WTC11 (cell line): Measurements from ENCODE around the gene URB1. TPM values are rescaled to one million over a fixed set of nuclear protein-coding genes. Genes with fewer than 3 reads are reported as not detected.

Source experiments
- ATAC-seq: fragments of 200-7000 bp; cut with Tn5 transposase; 2 replicates; pipeline ENCODE4 v1.10.0; 2021; ENCODE audit warnings: mild to moderate bottlenecking, moderate library complexity
- CTCF ChIA-PET: fragments of 300-600 bp; sonication (Branson Sonifier 250); formaldehyde crosslinking; loops from one replicate; lab custom pipeline; 2021; ENCODE audit warnings: antibody characterized with exemption; lab: Charles Lee
- POLR2A ChIA-PET: fragments of 350-600 bp; sonication (Branson Sonifier 250); formaldehyde crosslinking; loops from one replicate; lab custom pipeline; 2021; ENCODE audit warnings: antibody characterized with exemption; lab: Charles Lee
- DNase-seq: peaks from one replicate; pipeline ENCODE4 v3.0.0; 2021; ENCODE audit warnings: low spot score
- H3K27ac Mint-ChIP-seq: 2 replicates; pipeline ENCODE4 v1.8.0; 2021; ENCODE audit warnings: mixed read lengths
- H3K27me3 Mint-ChIP-seq: 2 replicates; pipeline ENCODE4 v1.8.0; 2021; ENCODE audit warnings: low read depth, mild to moderate bottlenecking, moderate library complexity, mixed read lengths
- H3K36me3 Mint-ChIP-seq: 2 replicates; pipeline ENCODE4 v1.8.0; 2021; ENCODE audit warnings: mixed read lengths
- H3K4me1 Mint-ChIP-seq: 2 replicates; pipeline ENCODE4 v1.8.0; 2022; ENCODE audit warnings: mixed read lengths
- H3K4me3 Mint-ChIP-seq: 2 replicates; pipeline ENCODE4 v1.8.0; 2021; ENCODE audit warnings: mild to moderate bottlenecking, moderate library complexity, mixed read lengths
- H3K9me3 Mint-ChIP-seq: 2 replicates; pipeline ENCODE4 v1.8.0; 2021; ENCODE audit warnings: mixed read lengths
- ATF1 ChIP-seq: sonication (generic); formaldehyde crosslinking; IDR thresholded peaks from 2 replicates; pipeline ENCODE4 v1.8.1; 2023; ENCODE audit warnings: mild to moderate bottlenecking, moderate library complexity, missing genetic modification reagents
- KAT7 ChIP-seq: sonication (generic); formaldehyde crosslinking; IDR thresholded peaks from 2 replicates; pipeline ENCODE4 v1.8.1; 2023; ENCODE audit warnings: missing genetic modification reagents, mild to moderate bottlenecking, borderline replicate concordance
- NFATC4 ChIP-seq: fragments of 250-450 bp; sonication (Bioruptor Pico); IDR thresholded peaks from 2 replicates; pipeline ENCODE4 v1.9.0; 2021; ENCODE audit warnings: mild to moderate bottlenecking
- PRRX2 ChIP-seq: fragments of 250-450 bp; sonication (Bioruptor Pico); IDR thresholded peaks from 2 replicates; pipeline ENCODE4 v1.8.0; 2021; ENCODE audit warnings: mild to moderate bottlenecking
- RELA ChIP-seq: sonication (generic); formaldehyde crosslinking; IDR thresholded peaks from 2 replicates; pipeline ENCODE4 v1.8.1; 2022; ENCODE audit warnings: missing genetic modification reagents, mild to moderate bottlenecking, borderline replicate concordance
- TEAD1 ChIP-seq: sonication (generic); formaldehyde crosslinking; IDR thresholded peaks from 2 replicates; pipeline ENCODE4 v1.8.0; 2022; ENCODE audit warnings: mild to moderate bottlenecking, missing genetic modification reagents
- TP53 ChIP-seq: sonication (generic); formaldehyde crosslinking; IDR thresholded peaks from 2 replicates; pipeline ENCODE4 v1.8.1; 2023; ENCODE audit warnings: mild to moderate bottlenecking, missing genetic modification reagents
- ZNF317 ChIP-seq: sonication (generic); formaldehyde crosslinking; IDR thresholded peaks from 2 replicates; pipeline ENCODE4 v1.8.1; 2023; ENCODE audit warnings: low read depth, mild to moderate bottlenecking, moderate library complexity, missing genetic modification reagents, borderline replicate concordance
- ZNF396 ChIP-seq: fragments of 250-450 bp; sonication (Bioruptor Pico); IDR thresholded peaks from 2 replicates; pipeline ENCODE4 v1.8.0; 2021; ENCODE audit warnings: mild to moderate bottlenecking, moderate library complexity, borderline replicate concordance
- ZNF423 ChIP-seq: fragments of 250-450 bp; sonication (Bioruptor Pico); IDR thresholded peaks from 2 replicates; pipeline ENCODE4 v2.1.2; 2022; ENCODE audit warnings: mild to moderate bottlenecking, moderate library complexity
- total RNA-seq: library from RNA; stranded (reverse); gene quantifications from 3 replicates; pipeline ENCODE4 v1.2.3, GENCODE V29; 2021
- TF ChIP-seq, protein P1 (sequence below): sonication (generic); formaldehyde crosslinking; IDR thresholded peaks from 2 replicates; pipeline ENCODE4 v1.8.1; 2023; ENCODE audit warnings: mild to moderate bottlenecking, missing genetic modification reagents, moderate library complexity
- TF ChIP-seq, protein P2 (sequence below): sonication (generic); formaldehyde crosslinking; IDR thresholded peaks from 2 replicates; pipeline ENCODE4 v1.8.1; 2023; ENCODE audit warnings: mild to moderate bottlenecking, missing genetic modification reagents
- TF ChIP-seq, protein P3 (sequence below): sonication (generic); formaldehyde crosslinking; IDR thresholded peaks from 2 replicates; pipeline ENCODE4 v1.8.0; 2023; ENCODE audit warnings: mild to moderate bottlenecking, missing genetic modification reagents
- TF ChIP-seq, protein P4 (sequence below): sonication (generic); formaldehyde crosslinking; IDR thresholded peaks from 2 replicates; pipeline ENCODE4 v1.8.1; 2022; ENCODE audit warnings: mild to moderate bottlenecking, moderate library complexity, missing genetic modification reagents
- TF ChIP-seq, protein P5 (sequence below): sonication (generic); formaldehyde crosslinking; conservative IDR thresholded peaks from 2 replicates; pipeline ENCODE4 v1.8.1; 2022; ENCODE audit warnings: mild to moderate bottlenecking, missing genetic modification reagents
- TF ChIP-seq, protein P6 (sequence below): fragments of 200-600 bp; IDR thresholded peaks from 2 replicates; pipeline ENCODE4 v1.8.0; 2022; ENCODE audit warnings: antibody characterized with exemption
- TF ChIP-seq, protein P7 (sequence below): fragments of 250-450 bp; sonication (Bioruptor Pico); IDR thresholded peaks from 2 replicates; pipeline ENCODE4 v1.9.0; 2021; ENCODE audit warnings: mild to moderate bottlenecking
- TF ChIP-seq, protein P8 (sequence below): fragments of 250-450 bp; sonication (Bioruptor Pico); IDR thresholded peaks from 2 replicates; pipeline ENCODE4 v1.8.0; 2021; ENCODE audit warnings: mild to moderate bottlenecking

Gene URB1
- total RNA-seq, 1 experiment from 2014 or later = 38.7 TPM

DNA sequence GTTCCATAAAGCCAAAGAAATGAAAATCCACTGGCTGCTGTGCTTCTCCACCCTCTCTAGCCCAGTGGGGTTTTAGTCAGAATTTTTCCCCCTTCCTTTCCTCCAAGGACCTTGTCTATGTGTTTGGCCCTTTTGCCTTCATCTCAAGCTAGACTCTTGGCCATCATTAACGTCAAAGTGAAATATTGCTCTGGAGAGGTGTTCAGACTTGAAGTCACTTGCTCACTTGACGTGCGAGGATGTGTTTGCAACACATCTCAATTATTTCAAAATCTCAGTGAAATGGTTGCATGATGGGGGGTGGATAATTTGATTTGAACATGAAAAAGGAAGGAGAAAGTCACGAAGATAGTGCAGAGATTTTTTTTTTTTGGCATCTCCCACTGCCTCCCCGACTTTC lies 33.3 kb upstream of the URB1 start (continued):
- TF ChIP-seq, protein P1, sequence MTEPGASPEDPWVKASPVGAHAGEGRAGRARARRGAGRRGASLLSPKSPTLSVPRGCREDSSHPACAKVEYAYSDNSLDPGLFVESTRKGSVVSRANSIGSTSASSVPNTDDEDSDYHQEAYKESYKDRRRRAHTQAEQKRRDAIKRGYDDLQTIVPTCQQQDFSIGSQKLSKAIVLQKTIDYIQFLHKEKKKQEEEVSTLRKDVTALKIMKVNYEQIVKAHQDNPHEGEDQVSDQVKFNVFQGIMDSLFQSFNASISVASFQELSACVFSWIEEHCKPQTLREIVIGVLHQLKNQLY = no peak

DNA sequence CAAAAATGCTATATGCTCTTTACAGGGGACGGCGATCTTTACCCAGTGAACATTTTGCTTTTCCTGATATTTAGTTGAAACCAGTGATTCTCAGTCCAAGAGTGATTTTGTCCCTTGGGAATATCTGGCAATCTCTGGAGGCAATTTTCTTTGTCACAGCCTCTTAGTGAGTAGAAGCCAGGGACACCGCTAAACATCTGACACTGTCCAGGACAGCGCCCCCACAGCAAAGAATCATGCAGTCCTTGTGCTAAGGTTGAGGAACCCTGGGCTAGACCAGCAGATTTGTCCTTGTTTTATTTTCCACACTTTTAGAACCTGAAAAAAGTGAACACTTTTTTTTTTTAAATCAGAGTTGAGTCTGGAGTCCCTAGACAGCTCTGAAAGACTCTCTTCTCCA lies 32.8 kb upstream of the URB1 start:
- POLR2A ChIA-PET = no interaction called here
- ATAC-seq (peak; percentile 61), DNase-seq (no peak)
- Mint-ChIP-seq H3K9me3 (peaks cover 21% of the 10 kb centered on the region), H3K4me1 (peaks cover 14% of the 10 kb centered on the region), H3K27me3 (peaks cover 6% of the 10 kb centered on the region; the same call in 1 of the 2 replicates), H3K27ac (no peak overlapping the region), H3K4me3 (no peak overlapping the region)
- CTCF ChIA-PET = interaction anchor here (1.2 kb wide), 1 partner anchor 10 kb away, joined by 3 read pairs; no protein-coding TSS in a partner anchor
- TF ChIP-seq TP53 (CRISPR knock-in tag) = no peak
- no peak for TF ChIP-seq NFATC4 (CRISPR knock-in tag)
- TF ChIP-seq, protein P2, sequence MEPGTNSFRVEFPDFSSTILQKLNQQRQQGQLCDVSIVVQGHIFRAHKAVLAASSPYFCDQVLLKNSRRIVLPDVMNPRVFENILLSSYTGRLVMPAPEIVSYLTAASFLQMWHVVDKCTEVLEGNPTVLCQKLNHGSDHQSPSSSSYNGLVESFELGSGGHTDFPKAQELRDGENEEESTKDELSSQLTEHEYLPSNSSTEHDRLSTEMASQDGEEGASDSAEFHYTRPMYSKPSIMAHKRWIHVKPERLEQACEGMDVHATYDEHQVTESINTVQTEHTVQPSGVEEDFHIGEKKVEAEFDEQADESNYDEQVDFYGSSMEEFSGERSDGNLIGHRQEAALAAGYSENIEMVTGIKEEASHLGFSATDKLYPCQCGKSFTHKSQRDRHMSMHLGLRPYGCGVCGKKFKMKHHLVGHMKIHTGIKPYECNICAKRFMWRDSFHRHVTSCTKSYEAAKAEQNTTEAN = no peak
- no peak for TF ChIP-seq RELA (CRISPR knock-in tag)
- no peak for TF ChIP-seq TEAD1 (CRISPR knock-in tag)
- TF ChIP-seq, protein P3, sequence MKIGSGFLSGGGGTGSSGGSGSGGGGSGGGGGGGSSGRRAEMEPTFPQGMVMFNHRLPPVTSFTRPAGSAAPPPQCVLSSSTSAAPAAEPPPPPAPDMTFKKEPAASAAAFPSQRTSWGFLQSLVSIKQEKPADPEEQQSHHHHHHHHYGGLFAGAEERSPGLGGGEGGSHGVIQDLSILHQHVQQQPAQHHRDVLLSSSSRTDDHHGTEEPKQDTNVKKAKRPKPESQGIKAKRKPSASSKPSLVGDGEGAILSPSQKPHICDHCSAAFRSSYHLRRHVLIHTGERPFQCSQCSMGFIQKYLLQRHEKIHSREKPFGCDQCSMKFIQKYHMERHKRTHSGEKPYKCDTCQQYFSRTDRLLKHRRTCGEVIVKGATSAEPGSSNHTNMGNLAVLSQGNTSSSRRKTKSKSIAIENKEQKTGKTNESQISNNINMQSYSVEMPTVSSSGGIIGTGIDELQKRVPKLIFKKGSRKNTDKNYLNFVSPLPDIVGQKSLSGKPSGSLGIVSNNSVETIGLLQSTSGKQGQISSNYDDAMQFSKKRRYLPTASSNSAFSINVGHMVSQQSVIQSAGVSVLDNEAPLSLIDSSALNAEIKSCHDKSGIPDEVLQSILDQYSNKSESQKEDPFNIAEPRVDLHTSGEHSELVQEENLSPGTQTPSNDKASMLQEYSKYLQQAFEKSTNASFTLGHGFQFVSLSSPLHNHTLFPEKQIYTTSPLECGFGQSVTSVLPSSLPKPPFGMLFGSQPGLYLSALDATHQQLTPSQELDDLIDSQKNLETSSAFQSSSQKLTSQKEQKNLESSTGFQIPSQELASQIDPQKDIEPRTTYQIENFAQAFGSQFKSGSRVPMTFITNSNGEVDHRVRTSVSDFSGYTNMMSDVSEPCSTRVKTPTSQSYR (CRISPR knock-in tag) = no peak
- TF ChIP-seq ZNF317 = no peak
- TF ChIP-seq ZNF423 (CRISPR knock-in tag) = no peak
- TF ChIP-seq ATF1 (CRISPR knock-in tag) = no peak
- TF ChIP-seq, protein P4, sequence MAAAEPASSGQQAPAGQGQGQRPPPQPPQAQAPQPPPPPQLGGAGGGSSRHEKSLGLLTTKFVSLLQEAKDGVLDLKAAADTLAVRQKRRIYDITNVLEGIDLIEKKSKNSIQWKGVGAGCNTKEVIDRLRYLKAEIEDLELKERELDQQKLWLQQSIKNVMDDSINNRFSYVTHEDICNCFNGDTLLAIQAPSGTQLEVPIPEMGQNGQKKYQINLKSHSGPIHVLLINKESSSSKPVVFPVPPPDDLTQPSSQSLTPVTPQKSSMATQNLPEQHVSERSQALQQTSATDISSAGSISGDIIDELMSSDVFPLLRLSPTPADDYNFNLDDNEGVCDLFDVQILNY (CRISPR knock-in tag) = no peak
- TF ChIP-seq PRRX2 = no peak
- TF ChIP-seq, protein P5, sequence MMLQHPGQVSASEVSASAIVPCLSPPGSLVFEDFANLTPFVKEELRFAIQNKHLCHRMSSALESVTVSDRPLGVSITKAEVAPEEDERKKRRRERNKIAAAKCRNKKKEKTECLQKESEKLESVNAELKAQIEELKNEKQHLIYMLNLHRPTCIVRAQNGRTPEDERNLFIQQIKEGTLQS (CRISPR knock-in tag) = no peak
- TF ChIP-seq, protein P6, sequence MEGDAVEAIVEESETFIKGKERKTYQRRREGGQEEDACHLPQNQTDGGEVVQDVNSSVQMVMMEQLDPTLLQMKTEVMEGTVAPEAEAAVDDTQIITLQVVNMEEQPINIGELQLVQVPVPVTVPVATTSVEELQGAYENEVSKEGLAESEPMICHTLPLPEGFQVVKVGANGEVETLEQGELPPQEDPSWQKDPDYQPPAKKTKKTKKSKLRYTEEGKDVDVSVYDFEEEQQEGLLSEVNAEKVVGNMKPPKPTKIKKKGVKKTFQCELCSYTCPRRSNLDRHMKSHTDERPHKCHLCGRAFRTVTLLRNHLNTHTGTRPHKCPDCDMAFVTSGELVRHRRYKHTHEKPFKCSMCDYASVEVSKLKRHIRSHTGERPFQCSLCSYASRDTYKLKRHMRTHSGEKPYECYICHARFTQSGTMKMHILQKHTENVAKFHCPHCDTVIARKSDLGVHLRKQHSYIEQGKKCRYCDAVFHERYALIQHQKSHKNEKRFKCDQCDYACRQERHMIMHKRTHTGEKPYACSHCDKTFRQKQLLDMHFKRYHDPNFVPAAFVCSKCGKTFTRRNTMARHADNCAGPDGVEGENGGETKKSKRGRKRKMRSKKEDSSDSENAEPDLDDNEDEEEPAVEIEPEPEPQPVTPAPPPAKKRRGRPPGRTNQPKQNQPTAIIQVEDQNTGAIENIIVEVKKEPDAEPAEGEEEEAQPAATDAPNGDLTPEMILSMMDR = no peak
- TF ChIP-seq, protein P7, sequence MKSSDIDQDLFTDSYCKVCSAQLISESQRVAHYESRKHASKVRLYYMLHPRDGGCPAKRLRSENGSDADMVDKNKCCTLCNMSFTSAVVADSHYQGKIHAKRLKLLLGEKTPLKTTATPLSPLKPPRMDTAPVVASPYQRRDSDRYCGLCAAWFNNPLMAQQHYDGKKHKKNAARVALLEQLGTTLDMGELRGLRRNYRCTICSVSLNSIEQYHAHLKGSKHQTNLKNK (CRISPR knock-in tag) = no peak
- TF ChIP-seq, protein P8, sequence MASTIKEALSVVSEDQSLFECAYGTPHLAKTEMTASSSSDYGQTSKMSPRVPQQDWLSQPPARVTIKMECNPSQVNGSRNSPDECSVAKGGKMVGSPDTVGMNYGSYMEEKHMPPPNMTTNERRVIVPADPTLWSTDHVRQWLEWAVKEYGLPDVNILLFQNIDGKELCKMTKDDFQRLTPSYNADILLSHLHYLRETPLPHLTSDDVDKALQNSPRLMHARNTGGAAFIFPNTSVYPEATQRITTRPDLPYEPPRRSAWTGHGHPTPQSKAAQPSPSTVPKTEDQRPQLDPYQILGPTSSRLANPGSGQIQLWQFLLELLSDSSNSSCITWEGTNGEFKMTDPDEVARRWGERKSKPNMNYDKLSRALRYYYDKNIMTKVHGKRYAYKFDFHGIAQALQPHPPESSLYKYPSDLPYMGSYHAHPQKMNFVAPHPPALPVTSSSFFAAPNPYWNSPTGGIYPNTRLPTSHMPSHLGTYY (CRISPR knock-in tag) = no peak
- TF ChIP-seq KAT7 = no peak
- no peak for TF ChIP-seq ZNF396 (CRISPR knock-in tag)
- TF ChIP-seq, all 79 proteins: peak for 0
- H3K36me3 Mint-ChIP-seq = peaks cover 21% of the 10 kb centered on the region
